ENCODE results near the gene RAP1GAP. TPM values are rescaled to one million over a fixed set of nuclear protein-coding genes. Genes with fewer than 3 reads are reported as not detected.
"Not testable (repeated sequence)": the region's sequence is repeated elsewhere in the genome, so short reads cannot be mapped to it uniquely, and the experiment has no call there.

Gene RAP1GAP
- polyA plus RNA-seq, 4 donors = 18.4 to 24.3 (median 23.1) TPM

DNA sequence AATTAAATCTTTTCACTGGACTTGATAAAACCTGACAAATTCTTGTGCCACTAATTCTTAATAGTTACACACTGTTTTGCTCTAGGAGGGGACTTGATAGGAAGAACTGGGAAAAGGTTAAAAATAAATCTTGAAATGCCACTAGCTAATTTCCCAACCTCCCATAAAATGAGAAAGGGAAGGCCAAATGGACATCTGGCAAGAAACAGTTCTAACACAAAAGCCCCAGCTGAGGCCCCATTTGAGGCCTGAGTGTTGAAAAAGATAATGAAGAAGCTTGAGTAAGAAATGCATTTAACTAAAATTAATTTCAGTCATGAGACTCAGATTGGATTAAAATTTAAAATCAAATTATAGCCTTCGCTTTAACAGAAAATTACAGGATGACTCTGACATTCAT, 11.2 kb upstream of the RAP1GAP start:
- DNase-seq (ENCODE audit: low read depth in 4 of 4, low spot score in 2 of 4) = no peak

DNA sequence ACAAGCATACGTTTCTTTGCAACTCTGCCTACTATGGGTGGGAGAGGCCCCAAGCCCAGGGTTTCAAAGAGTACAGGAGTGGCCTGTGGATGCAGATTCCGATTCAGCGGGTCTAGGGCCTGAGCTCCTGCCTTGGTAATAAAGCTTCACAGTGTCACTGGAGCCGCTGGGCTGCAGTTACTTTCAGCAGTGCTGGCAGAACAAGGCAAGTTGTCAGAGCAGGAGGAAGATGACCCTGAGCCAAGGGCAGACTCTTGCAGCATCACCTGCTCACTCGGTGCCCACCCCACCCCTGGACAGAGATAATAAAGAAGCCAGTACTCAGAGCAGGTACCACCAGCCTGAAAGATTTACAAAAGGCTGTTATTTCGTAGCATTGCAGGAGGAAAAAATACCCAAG, 8.0 kb upstream of the RAP1GAP start:
- DNase-seq (ENCODE audit: low read depth in 4 of 4, low spot score in 2 of 4) = no peak

DNA sequence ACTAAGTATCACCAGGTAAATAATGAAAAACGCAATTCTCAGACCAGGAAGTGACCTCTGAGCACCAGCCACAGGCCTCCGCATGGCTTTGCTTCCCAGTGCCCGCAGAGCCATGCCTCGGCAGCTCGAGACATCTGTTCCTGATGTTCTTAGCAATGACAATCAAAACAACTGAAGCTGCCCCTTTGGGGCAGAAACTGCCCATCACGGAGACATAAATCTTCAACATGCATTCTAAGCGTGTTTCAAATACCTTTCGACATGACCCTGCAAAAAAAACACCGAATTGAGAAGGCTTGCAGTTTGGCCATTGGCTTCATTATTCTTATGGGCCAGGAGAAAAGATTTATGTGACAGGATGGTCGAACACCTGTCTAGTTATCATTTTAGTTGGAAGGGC, 5.8 kb upstream of the RAP1GAP start:
- no peak for DNase-seq (ENCODE audit: low read depth in 4 of 4, low spot score in 2 of 4)

DNA sequence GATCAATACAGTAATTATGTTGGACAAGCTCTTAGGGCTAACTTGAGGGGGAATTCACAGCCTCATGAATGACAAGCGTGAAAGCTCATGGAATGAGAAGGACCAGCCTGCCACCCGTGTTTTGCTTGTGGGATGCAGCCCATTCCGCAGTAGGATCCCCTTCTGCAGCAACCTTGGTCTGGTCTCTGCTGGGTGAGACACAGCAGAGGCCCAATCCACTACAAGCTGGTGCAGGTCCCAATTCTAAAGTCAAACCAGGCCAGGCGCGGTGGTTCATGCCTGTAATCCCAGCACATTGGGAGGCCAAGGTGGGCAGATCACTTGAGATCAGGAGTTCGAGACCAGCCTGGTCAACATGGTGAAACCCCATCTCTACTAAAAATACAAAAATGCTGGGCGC, 4.7 kb upstream of the RAP1GAP start:
- not testable (repeated sequence) for DNase-seq (ENCODE audit: low read depth in 4 of 4, low spot score in 2 of 4)

DNA sequence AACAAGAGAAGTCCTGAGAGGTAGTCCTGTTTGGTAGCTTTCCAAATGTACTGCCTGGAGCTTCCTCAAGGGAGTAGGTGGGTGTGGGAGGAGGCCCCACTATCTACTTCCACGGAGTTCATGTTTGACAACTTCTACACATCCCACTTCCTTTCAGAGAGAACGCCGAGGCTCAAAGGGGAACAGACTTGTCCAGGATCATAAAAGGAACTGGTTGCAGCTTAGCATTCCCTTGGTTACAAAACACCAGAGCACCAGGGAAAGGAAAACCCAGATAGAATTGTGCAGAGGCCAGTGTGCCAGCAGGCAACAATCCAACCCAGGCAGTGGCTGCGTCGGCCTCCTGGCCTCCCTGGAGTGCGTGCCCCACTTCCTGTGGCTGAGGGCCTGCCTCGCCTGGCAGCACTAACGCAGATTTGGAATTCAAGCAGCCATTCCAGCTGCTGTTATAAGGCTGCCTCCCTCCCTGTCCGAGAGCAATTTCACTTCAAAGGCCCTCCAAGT, 4.2 kb upstream of the RAP1GAP start:
- no peak for DNase-seq (ENCODE audit: low read depth in 4 of 4, low spot score in 2 of 4)

DNA sequence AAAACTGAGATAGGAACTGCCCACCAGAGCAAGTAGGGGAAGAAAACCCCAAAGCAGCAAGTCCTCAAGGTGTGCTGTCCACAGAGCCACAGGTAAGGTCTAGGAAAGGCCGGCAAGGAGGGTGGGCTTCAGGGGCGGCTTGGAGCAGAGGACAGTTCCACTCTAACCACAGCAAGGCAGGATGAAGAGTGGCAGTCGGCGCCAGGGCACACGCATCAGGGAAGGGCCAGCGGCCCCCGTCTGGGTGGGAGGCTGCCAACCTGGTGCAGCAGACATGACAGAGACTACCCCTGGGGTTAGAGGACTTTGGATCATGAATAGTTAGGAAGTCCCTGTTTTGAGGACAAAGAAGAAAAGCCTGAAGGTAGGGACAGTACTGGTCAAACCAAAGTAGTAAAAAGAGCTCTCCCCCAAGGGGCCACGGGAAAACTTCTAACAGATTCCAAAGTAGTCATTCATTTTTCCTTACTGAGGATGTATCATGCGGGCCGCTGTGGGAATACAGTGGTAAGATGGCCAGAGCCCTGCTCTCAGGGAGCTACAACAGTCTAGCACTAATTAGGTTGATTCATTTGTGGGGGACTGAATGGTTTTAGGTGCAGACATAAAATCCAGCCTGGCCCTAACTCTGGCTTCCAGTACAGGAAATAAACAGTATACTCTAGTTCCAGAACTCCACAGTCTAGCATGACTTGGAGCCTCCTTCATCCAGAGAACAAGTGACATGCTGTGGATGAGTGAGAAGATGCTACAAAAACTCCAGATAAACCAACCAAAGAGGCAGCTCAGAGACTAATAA, 3.5 kb upstream of the RAP1GAP start:
- no peak for DNase-seq (ENCODE audit: low read depth in 4 of 4, low spot score in 2 of 4)

DNA sequence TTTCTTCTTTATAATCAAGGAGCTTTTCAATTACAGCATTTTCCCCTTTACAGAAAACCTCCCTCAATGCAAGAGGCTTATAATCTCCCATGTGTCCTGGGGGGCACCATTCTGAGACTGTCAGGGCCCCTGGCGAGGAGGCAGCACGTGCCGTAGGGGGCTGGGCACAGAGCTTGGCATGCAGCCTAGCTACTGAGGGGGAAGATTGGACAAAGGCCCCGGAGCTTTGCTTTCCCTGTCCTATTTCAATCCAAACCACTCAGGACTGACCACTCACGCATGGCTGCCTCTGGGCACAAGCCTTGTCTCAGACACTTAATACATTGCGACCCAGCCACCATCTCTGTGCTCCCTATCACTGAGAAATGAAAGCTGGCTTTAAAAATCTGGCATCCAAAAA, 2.8 kb upstream of the RAP1GAP start:
- no peak for DNase-seq (ENCODE audit: low read depth in 4 of 4, low spot score in 2 of 4)

DNA sequence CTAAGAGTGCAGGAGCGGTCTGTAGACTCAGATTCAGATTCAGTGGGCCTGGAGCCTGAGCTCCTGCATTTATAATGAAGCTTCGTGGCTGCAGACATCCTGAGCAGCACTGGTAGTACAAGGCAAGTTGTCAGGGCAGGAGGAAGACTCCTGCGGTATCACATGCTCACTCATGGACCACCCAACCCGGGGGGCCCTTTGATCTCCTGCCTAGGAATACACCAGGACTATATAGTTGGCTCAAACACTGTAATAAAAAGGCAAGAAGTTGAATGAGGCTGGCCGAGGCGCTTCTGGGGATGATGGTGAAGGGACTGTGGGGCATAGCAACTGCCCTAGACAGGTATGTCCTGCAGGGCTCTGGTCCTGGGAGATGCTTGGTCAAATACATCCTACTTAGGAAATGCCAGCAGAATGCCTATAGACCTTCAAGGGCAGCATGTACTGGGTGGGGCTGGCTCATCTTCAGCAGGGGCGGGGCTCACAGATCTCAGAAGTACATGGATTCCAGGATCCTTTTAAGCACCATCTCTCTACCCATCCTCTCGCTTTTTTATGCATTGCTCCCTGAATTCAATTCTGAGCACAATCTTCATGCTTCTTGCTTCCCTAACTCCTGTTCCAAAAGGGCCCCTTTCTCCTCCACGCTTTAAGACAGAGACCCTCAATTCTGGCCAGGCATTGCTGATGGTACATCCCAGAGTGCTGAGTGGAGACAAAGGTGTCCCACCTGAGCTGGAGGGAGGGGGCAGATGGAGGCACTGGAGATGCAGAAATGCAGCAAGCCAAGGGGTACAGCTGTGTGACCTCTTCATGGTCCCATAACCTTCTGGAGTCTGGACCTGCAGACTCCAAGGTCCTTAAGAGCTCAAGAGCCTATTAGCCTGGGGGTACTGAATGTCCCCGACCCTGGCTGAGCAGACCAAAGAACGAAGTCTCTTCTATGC, 2.1 kb upstream of the RAP1GAP start:
- no peak for DNase-seq (ENCODE audit: low read depth in 4 of 4, low spot score in 2 of 4)

DNA sequence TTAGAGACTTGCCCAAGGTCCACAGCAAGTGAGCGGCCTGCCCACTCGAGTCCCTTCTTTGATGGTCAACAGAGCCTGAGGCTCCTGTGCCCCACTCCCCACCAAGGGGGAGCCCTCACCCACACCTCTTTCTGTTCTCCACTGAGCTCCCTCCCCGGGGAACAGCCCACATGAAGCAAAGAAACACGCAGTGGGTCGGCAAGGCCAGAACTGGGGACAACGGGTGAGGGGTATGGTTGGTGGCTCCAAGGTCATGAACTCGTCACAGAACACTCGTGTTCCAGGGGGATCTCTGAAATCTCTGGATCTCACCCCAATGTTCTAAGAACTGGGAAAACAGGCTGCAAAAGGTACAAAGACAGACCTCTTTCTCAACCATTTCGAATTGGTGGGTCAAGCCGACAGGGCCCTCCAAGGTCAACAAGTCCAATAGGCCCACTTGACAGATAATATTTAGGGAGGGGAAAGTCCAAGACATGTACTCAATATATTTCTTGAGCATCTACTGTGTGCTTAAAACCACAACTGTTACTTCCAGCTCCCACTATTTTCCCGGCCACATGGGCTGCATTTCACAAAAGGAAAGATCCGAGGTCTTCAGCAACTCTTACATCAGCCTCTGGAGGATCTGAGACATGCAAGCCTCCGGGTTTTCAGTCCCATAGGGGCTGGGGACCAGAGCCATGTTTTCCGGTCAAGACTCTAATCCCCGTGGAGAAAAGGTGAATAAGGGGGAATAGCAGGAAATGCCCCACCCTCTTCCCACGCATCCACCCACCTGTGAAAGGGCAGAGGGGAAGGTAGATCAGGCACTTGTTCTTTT, 1.1 kb upstream of the RAP1GAP start:
- DNase-seq (ENCODE audit: low read depth in 4 of 4, low spot score in 2 of 4) = no peak

DNA sequence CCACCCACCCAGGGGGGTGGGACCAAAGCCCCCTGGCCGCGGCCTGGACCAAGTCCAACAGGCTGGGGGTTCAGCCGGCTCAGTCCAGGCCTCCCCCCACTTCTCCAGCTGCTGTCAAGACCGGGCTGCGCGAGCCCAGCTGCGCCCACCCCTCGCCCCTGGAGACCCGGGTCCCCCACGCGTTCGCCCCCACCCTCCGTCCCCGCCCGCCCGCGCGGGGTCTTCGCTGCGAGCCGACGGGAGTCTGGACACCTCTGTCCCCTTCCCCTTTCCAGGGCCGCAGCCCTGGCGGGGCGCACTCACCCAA, 253 bp downstream of the RAP1GAP start:
- no peak for DNase-seq (ENCODE audit: low read depth in 4 of 4, low spot score in 2 of 4)

DNA sequence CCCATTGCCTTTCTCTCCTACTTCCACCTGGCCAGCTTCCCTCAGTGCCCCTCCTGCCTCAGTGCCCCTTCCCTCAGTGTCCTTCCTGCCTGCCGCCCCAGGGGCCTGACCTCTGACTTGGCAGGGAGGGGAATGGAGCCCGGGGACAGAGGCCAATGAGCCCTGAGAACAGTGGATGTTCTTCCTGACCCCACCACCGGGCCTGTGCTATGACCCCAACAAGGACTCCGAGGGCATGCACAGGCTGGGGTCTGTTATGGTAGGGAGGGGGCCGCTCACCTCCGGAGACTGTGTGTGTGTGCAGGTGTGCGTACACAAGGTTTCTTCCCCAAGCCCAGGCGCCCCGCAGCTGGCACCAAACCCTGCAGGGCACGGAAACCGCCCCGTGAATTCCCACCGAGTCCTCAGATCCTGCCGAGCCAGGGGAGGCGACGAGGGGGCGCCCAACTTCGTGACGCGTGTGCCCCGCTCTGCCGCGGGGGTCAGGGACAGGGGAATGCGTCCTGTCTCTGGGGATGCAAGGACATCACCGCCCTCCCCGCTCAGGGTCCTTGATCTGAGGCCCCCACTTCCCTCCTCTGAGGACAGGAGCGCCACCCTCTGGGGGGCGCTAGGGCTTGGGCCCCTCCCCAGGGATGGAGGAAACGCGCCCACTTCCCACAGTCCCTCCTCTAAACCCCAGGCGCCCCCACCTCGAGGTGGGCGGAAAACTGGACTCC, 766 bp downstream of the RAP1GAP start:
- no peak for DNase-seq (ENCODE audit: low read depth in 4 of 4, low spot score in 2 of 4)

DNA sequence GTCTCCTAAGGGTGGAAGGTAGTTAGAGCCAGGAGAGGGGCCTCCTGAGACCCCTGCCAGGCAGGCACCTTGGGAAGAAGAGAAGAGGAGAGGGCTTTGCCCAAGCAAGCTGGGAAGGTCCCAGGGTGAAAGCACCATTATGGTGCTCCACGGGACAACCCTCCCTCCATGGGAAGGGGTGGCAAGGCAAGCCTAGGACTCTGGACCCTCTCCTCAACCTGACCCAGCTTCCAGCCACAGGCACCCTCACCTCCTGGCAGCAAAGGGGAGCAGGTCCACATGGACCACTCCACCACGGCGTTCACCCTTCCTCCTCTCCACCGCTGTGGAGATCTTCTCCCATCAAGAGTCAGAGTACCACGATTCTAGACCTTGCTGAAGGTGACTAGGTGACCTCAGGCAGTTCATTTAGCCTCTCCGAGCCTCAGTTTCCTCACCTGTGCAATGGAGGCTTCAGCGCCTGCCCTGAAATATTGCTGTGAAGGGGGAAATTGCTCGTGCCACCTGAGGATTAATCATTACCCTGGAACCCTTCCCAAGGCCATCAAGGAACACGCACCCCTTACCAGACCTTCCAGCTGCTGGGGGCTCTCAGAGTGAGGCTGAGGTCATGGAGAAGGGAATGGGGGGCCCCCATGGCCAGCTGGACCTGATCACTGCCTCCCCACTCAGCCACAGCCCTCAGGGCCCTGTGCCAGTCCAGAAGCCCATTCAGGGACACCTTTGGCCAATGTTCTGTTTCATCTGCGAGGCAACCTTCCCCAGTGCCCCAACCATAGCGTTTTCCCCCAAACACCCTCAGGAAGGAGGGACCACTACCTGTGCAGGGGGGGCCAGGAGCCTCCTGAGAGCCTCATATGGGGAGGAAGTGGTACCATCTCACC, 1.6 kb downstream of the RAP1GAP start:
- no peak for DNase-seq (ENCODE audit: low read depth in 4 of 4, low spot score in 2 of 4)

DNA sequence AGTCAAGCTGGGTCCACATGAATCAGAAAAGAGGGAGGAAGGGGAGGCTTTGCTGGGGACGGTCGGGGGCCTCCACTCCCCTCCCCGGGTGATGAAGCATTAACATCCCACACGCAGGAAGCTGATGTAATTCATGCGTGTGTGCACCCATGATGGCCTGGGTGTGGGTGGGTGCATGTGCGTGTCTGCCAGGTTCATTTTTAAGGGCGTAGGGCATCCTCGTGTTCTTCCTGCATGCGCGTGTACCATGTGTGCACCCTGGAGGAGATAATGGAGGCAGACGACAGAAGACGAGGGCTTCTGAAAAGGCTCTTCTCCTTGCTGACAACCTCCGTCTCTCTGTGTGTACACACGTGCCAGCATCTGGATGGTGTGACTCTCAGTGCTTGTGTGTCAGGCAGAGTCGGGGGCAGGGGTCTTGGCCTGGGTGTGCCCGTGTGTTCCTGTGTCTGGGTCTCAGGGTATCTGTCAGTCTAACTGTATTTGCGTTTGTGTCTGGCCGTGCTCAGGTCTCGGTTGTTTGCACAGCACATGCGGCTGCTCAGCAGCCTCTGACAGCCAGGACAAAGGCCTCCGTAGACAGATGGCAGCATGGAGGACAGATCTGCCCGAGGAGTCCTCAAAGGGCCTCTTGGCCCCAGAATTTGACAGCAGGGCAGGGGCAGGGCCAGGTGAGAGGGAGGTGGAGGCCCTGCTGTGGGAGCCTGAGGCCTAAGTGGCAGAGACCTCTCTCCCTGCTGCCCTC, 2.4 kb downstream of the RAP1GAP start:
- DNase-seq (ENCODE audit: low read depth in 4 of 4, low spot score in 2 of 4) = no peak

DNA sequence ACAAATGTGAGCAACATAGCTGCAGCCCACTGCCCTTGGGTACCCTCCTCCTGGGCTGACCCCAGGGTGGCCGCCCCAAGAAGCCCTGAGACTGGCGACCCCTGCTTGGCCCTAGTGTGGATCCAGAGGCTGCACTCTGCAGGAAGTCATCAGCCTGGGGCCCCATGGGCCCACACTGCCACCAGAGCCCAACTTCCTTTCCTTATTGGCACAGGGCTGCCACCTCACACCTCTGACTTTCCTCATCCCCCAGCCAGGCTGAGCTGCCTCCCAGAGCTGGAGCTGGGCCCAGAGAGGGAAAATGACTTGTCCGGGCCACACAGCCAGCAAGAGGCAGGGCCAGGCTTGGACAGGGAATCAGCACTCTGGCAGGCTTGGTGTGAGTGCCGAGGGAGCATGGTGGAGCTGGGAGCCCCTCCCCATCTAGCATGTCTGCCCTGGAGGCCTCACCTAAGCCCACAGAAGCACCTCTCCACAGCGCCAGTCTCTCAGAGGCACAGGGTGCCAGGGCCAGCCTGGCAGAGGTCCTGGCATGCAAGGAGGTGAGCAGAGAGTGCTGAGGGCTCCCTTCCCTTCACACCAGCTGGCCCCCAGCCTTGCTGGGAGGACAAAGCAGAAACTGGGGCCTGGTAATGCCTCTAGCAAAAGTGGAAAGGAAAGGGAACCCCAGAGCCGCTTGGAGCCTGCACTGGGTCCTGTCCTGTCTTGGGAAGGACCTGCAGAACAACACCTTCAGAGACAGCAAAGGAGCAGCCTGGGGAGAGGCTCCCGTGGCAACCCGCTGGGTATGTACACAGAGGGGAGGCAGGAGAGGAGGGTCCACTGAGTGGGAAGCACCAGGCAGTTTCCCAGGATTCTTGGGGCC, 3.2 kb downstream of the RAP1GAP start:
- DNase-seq (ENCODE audit: low read depth in 4 of 4, low spot score in 2 of 4) = no peak

DNA sequence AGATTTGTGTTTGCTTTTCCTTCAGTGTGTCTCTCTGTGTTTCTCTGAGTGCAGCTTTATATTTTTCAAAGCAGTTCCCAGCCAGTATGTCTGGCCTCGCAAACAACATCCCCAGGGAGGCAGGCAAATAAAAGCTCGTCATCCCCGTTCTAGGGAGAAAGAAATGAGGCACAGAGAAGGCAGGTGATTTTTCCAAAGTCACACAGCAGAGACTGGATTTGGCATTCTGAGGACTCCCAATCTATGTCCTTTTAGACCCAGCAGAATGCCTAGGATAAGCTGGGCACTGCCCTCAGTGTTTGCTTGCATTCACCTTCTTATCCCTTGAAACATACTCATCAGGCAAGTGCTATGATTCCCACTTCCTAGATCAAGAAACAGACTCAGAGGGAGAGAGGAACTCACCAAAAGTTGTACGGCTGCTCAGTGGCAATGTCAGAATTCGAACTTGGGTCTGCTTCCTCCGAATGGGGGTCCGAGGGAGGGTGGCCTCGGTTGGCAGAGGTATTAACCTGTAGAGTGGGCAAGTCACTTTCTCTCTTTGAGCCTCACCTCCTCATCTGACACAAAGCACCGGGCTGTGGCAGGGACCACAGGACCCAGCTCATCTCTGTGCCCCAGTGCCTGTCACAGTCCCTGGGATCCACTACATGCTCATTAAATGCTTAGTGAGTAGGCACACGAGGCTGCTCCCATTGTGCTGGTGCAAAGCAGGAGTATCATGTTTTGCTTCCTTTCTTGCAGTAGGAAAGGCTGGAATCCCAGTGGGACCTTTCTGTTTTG, 4.2 kb downstream of the RAP1GAP start:
- DNase-seq (ENCODE audit: low read depth in 4 of 4, low spot score in 2 of 4) = no peak

DNA sequence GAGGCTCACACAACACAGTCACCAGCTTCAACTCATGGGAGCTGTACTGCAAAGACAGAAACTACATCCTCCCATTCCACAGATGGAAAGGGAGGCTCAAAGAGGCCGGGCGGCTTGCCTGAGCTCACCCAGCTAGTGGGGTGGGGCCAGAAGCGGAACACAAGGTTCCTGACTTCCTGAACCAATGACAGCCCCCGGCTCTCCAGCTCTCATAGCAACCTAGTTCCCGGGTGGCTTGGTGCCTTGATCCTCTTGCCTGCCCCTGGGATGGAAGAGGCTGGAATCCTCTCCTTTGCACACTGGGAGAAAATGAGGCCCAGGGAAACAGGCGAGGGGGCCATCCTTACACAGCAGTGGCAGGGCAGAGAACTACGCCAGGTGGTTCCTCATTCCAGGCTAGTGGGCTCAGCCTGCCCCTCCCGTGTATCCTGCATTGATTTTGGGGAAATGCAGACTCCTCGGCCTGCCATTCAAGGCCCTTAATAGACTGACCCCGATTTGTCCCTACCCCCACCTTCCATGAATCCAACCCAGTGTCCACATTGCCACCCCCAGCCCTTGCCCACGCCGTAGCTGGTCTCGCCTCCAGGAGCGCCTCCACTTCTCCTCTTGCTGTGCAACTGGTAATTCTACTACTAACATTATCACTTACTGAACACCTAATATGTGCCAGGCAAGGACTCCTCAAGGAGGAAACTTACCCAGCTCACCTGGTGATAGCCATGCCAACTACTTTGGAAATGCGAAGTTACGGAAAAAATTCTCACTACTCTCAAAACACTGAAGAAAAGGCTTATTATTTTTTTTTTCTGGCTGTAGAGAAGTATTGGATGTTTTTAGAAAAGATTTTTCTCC, 5.0 kb downstream of the RAP1GAP start:
- no peak for DNase-seq (ENCODE audit: low read depth in 4 of 4, low spot score in 2 of 4)

All from left renal cortex interstitium (tissue), 4 donors.